Hepatic stellate cell (primary cell): ENCODE results near the gene PRRT2.

ENCODE experiments used
- DNase-seq: peaks from one replicate; pipeline ENCODE4 v3.0.0; 2011; ENCODE audit warnings: low spot score

Gene PRRT2

GRCh38 chr16:29834079-29834478, 22.1 kb downstream of the PRRT2 start:
- DNase-seq, result no peak

DNA sequence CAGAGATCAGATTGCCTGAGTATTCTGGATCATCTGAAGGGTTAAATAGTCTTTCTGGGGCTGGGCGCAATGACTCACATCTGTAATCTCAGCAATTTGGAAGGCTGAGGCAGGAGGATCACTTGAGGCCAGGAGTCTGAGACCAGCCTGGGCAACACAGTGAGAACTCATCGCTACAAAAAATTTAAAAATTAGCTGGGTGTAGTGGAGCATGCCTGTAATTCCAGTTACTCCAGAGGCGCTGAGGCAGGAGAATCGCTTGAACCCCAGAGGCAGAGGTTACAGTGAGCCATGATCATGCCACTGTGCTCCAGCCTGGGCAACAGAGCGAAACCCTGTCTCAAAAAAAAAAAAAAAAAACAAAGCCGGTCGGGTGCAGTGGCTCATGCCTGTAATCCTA, 23.9 kb downstream of the PRRT2 start:
- DNase-seq, result no peak

GRCh38 chr16:29836623-29837022, 24.6 kb downstream of the PRRT2 start:
- no peak for DNase-seq

- no peak for DNase-seq
These were observed 25.8 kb downstream of the PRRT2 start for GRCh38 chr16:29837841-29838240.

GRCh38 chr16:29839822-29840221, 27.8 kb downstream of the PRRT2 start:
- DNase-seq, result no peak

GRCh38 chr16:29840240-29840639, 28.2 kb downstream of the PRRT2 start:
- no peak for DNase-seq

DNA sequence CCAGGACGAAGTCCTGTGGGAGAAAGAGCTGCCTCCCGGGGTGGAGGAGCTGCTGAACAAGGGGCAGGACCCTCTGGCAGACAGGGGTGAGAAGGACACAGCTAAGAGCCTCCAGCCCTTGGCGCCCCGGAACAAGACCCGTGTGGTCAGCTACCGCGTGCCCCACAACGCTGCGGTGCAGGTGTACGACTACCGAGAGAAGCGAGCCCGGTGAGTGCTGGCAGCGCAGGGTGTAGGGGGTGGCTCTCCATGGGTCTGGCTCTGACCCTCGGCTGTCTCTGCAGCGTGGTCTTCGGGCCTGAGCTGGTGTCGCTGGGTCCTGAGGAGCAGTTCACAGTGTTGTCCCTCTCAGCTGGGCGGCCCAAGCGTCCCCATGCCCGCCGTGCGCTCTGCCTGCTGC, 29.6 kb downstream of the PRRT2 start:
- no peak for DNase-seq

- no peak for DNase-seq
These were observed 30.8 kb downstream of the PRRT2 start for GRCh38 chr16:29842732-29843346.

DNA sequence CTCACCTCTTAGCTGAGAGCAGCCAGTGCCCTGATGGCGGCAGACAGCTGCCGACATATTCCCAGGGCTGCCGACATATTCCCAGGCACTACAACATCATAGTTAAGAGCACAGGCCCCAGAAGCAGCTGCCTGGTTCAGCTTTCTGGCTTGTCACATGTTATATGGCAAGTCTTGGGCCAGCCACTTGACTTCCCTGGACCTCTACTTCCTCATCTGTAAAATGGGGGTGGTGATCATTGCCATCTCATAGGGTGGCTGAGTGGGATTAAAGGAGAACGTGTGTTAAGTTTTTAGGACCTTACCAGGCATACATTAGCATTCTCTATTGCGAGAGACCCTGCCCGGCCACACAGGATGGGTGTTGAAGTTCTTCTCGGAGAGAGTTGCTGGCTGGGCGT, 31.9 kb downstream of the PRRT2 start:
- no peak for DNase-seq

DNA sequence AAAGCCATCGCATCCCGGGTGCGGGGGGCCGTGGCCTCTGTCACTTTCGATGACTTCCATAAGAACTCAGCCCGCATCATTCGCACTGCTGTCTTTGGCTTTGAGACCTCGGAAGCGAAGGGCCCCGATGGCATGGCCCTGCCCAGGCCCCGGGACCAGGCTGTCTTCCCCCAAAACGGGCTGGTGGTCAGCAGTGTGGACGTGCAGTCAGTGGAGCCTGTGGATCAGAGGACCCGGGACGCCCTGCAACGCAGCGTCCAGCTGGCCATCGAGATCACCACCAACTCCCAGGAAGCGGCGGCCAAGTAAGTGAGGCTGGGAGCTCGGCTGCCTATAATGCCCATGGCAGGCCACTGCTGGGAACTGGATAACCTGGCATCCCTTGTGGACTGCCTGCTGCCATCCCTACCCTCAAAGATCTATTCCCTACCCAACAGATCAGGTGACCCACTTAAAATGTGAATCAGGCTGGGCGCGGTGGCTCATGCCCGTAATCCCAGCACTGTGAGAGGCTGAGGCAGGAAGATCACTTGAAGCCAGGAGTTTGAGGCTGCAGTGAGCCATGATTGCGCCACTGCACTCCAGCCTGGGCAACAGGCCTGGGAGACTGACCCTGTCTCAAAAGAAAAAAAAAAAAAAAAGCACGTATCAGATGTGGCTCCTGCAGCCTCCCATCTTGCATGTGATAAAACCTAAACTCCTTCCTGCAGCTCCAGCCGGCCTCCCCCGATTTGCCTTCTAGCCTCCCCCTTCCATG, 32.8 kb downstream of the PRRT2 start:
- no peak for DNase-seq

- DNase-seq, result no peak
These were observed 33.7 kb downstream of the PRRT2 start for GRCh38 chr16:29845656-29846055.

GRCh38 chr16:29848420-29849297, 36.7 kb downstream of the PRRT2 start:
- DNase-seq, result peak; percentile 82

- DNase-seq, result no peak
These were observed 37.5 kb downstream of the PRRT2 start for GRCh38 chr16:29849505-29849904.

GRCh38 chr16:29850998-29851397, 39.0 kb downstream of the PRRT2 start:
- DNase-seq, result no peak

GRCh38 chr16:29852654-29853053, 40.7 kb downstream of the PRRT2 start:
- peak; percentile 26 for DNase-seq

DNA sequence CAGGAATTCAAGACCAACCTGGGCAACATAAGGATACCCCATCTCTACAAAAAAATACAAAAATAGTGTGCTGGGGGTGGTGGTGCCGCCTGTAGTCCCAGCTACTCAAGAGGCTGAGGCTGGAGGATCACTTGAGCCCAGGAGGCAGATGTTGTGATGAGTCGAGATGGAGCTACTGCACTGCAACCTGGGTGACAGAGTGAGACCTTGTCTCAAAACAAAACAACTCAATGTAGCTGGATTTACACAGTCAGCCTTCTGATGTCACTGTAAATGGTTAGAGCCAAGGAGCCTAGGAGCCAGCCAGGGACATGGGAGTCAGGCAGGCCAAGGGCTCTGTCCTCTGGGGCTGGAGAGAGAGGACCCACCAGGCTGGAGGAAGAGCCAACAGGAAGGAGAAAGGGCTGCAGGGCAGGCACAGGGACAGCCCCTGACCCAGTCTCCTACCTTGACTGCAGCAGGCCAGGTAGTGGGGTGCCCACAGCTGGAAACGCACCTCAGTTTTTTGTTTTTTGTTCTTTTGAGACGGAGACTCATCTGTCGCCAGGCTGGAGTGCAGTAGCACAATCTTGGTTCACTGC, 42.6 kb downstream of the PRRT2 start:
- DNase-seq, result no peak

DNA sequence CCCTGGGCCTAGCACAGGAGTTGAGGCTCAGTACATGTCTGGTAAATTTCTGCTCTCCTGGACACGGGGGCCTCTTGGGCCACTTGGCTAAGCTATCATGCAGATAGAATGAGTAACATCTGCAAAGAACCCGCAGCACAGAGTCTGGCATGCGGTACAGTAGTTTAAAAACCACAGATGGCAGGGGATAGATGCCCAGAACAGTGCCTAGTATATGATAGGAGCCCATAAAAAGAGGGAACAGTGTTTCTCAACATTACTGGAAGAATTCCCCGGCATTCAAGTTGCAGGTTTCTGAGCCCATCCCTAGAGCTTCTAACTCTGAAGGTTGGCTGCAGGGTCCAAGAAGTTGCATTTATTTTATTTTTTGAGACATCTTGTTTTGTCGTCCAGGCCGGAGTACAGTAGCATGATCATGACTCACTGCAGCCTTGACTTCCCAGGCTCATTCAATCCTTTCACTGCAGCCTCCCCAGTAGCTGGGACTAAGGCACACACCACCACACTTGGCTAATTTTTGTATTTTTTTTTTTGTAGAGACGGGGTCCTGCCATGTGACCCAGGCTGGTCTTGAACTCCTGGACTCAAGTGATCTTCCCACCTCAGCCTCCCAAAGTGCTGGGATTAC, 45.3 kb downstream of the PRRT2 start:
- DNase-seq, result no peak

- no peak for DNase-seq
These were observed 46.3 kb downstream of the PRRT2 start for GRCh38 chr16:29858149-29858849.

DNA sequence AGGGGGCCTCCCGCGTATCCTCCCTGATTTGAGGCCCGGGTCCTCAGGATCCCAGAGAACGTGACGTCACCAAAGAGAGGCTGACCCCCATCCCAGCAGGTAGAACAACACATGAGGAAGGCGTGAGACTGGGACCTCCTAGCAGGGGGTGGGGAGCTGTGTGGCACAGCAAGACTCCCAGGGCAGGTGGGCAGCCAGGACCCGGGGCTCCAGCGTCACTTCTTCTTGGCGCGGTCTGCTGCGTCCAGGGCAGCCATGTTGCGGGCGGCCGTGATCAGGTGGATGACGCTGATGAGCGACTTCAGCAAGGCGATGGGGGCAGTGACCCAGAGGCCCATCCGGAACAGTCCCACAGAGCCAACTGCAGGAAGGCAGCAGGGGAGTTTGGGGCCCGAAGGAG, 47.0 kb downstream of the PRRT2 start:
- DNase-seq, result no peak

DNA sequence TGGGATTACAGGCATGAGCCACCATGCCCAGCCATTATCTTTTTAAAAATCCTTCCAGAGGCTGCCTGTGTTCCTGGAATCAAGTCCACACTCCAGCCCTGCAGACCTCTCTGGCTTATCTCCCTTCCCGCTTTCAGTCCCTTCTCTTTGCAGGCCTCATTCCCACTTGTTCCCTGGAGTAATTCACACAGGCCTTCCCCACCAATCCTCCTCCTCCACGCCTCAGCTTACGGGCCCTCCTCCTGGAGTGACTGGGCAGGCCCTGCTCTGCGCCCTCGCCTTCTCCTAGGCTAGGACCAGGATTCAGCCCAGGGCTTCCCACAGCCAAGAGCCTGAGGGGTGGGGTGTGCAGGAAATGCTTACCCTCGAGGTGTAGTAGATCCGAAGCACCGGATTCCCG, 48.2 kb downstream of the PRRT2 start:
- DNase-seq, result no peak

DNA sequence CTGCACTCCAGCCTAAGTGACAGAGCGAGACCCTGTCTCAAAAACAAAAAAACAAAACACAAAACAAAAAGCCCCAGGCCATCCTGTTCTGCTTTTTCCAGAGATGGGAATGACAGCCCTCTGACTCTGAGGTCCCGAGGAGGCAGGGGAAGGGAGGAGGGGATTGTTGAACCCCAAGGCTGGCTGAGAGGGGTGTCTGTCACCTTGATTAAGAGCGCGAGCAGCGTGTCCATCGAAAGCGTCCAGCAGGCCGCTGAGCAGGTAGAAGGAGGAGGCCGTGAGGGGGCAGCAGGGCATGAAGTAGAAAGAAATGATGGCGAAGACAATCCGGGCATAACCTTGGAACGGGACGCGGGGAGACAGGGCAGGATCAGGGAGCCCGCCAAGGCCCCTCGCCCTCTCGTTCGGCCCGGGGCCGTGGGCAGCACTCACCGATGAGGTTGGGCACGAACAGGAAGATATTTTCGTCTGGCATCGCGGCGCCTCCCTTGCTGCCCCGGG, 50.4 kb downstream of the PRRT2 start:
- peak; percentile 34 for DNase-seq
